Suppressor macrophage treated with lipopolysaccharide for 4 hours (primary cell): ENCODE measurements around the gene ST14.
"Not testable (repeated sequence)": the region's sequence is repeated elsewhere in the genome, so short reads cannot be mapped to it uniquely, and the experiment has no call there.

Experiments used
- DNase-seq: peaks from one replicate; pipeline ENCODE4 v3.0.0-alpha.2; 2020

ST14 gene

DNA sequence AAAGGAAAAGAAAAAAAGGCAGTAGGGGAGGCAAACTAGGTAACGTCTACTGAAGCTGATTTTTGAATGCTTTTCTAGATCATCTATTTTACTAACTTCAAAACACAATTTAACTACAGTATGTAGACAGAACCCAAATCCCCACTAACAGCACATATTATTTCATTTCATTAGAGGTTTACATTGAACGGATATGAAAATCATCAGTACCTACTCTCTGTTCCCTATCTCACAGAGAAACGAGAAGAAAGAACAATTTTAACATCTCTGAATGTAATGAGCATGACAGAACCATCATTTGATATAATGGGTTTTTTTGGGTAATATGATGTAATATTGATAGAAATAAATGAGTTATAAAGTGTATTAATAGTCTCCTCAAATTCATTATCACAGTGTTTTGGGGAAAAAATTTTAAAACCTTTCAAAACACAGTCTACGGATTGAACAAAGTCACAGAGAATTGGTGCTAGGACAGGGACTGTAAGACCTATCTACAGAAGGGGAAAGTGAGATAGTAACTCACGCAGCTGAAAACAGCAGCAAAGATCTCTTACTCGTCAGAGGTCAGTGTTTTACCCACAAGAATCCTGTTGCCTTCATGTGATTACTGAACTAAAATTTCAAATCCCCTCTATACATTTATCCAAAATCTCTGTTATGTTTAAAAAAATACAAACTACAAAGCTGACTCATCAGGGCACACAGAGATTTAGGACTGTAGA lies 77.9 kb downstream of the ST14 start:
- no peak for DNase-seq

DNA sequence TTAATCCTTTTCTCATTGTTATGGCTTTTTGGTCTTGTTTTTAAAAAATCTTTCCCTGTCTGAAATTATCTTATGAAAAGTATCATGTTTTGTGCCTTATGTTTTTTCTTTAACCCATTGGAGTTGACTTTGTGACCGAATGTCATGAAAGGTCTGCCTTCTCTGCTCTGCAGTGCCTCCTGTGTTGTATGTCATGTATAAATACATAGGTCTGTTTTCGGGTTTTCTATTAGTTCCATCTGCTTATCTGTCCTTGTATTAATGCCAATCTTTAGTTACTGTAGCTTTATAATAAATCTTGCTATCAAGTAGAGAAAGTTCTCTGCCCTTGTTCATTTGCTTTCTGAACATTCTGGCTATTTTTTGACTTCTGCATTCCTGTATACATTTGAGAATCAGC lies 82.1 kb downstream of the ST14 start:
- DNase-seq: no peak

DNA sequence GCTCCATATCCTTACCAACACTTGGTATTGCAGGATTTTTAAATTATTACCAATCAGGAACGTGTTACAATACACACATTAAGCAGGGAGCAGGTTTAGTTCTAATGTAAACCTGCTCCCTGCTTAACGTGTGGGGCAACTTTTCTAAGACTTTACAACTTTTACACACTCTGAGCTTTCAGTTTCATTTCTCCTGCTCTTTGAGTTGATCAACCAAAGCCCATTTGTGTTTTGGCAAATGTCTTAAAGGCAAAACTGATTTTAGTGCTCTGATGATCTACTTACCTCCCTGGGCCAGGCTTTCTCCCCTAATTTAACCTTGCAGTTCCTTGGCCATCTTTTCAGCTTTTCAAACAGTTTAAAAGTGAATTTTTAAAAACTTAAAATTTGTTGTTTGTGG lies 84.2 kb downstream of the ST14 start:
- peak; percentile 64 for DNase-seq

DNA sequence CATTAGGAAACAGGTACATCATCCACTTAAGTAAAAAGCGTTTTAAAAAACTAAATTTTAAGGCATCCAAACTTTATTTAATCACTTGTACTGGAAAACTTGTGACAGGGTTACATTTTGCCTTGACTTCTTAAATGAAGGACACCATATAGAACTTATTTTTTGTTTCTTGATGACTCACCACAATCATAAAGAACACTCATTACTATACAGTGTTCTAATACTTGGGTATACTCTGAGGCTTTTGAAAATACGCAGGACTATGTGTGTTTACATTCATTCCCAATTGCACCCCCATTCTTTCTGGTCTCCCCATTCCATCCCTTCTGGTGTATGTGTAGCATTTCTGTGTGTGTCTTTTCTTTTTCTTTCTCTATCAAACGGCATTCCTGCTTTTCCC lies 85.3 kb downstream of the ST14 start:
- DNase-seq: no peak

DNA sequence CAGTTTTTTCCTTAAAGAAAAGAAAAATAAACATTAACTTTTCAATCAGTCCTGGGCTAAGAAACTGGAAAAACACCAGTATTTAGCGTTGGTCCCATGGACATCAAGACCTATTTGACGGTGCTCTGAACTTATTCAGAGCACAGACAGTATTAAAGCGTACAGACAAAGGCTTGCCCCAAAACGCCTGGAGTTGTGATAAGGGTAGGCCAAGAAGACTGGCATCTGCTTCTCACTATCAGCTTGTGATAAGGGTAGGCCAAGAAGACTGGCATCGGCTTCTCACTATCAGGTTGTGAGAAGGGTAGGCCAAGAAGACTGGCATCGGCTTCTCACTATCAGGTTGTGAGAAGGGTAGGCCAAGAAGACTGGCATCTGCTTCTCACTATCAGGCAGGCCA lies 85.8 kb downstream of the ST14 start:
- not testable (repeated sequence) for DNase-seq

DNA sequence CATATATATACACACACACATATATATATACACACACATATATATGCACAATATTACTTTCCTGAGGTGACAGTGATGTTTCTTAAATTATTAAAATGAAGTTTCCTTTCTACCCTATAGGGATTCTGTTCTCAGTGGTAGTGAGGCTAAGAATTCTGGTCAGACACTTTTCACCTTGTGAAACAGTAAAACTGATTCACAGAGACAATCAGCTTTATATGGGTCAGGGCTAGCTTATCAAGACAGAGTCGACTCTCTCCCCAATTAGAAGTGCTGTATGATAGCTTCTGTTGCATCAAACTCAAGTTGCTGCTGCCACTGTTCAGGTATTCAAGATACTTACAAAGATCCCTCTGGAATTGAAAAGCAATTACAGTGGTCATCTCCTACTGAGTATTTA lies 86.7 kb downstream of the ST14 start:
- no peak for DNase-seq

DNA sequence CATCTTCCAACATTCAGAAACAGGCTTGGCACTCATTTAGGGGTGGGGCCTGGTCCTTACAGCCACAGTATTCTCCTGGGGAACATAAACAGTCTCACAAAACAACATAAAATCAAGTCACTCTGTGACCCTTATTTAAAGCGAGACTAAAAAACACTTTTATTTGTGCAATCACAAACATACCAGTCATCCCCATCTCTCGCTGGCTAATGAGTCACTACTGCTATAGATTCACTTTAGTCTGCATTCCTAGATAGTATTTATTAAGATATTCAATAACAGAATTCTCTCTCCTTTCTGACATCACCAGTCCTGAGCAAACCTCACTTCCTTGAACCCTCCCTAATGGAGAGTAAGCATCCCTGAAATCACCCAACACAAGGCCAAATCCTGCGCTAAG lies 87.2 kb downstream of the ST14 start:
- no peak for DNase-seq

DNA sequence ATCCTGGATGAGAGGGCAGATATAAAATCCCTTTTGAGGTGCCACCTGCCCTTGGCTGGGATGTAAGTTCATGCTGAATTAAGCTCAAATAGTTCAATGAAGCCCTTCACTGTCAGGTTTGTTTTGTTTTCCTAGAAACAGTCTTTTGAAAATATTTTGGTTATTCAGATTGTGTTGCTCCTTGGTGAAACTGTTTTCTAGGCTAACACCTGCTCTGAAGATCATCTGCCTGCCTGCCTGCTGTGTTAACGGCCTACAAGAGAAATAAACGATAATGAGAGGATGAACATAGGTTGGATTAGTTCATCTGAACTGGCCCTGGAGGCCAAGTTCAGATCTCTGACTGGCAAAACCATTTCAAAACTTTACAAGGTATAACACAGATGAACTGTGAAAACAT lies 87.7 kb downstream of the ST14 start:
- DNase-seq: no peak

DNA sequence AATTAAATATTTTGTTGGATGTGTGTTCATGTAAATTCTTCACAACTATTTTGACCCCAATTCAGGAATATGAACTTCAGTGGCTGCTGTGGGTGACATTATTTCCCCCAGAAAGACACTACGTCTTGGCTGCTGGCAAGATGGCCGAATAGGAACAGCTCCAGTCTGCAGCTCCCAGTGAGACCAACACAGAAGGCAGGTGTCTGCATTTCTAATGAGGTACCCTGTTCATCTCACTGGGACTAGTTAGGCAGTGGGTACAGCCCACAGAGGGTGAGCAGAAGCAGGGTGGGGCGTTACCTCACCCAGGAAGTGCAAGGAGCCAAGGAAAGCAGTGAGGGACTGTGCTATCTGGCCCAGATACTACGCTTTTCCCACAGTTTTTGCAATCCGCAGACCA lies 89.8 kb downstream of the ST14 start:
- DNase-seq: no peak

DNA sequence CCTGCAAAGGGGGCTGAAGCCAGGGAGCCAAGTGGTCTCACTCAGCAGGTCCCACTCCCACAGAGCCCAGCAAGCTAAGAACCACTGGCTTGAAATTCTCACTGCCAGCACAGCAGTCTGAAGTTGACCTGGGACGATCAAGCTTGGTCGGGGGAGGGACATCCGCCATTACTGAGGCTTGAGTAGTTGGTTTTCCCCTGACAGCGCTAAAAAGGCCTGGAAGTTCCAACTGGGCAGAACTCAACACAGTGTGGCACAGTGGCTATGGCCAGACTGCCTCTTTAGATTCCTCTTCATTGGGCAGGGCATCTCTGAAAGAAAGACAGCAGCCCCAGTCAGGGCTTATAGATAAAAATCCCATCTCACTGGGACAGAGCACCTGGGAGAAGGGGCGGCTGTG lies 90.3 kb downstream of the ST14 start:
- DNase-seq: not testable (repeated sequence)

DNA sequence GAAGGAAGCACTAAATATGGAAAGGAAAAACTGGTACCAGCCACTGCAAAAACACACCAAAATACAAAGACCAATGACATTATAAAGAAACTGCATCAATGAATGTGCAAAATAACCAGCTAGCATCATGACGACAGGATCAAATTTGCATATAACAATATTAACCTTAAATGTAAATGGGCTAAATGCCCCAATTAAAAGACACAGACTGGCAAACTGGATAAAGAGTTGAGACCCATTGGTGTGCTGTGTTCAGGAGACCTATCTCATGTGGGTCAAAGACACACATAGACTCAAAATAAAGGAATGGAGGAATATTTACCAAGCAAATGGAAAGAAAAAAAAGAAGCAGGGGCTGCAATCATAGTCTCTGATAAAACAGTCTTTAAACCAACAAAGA lies 92.2 kb downstream of the ST14 start:
- not testable (repeated sequence) for DNase-seq
